ENCODE measurements around the gene WDR82. TPM values are rescaled to one million over a fixed set of nuclear protein-coding genes. Genes with fewer than 3 reads are reported as not detected.
"Not testable (repeated sequence)": the region's sequence is repeated elsewhere in the genome, so short reads cannot be mapped to it uniquely, and the experiment has no call there.

WDR82 gene
- total and polyA plus RNA-seq, 4 experiments from 2014 or later, result 62.3 to 150 (median 146) TPM

DNA sequence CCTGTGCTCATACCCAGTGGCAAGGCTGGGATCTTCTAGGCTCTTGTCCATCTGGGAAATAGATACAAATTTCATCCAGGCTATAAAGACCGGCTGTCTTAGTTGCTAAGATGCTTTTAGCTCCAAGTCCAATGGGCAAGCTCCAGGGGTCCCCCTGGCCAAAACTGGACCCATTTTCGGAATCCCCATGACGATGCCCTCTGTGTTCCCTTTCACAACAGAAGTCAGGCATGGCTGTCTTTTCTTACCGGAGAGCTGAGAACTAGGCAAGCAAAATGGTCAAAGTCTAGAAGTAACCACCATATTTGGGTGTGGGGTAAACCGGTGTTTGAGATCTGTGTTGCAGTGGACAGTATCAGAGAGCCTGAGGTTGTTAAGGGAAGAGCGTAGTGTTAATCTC is 10.2 kb upstream of the WDR82 start:
- Histone ChIP-seq H3K9me3 (ENCODE audit: control insufficient read depth in 1 of 2, low read length in 2 of 2) (no peaks in the 10 kb centered on the region), H3K27ac (ENCODE audit: low read depth, low read length) (peak overlapping the region; percentile 96), H3K4me3 (ENCODE audit: low read length in 2 of 2) (peak overlapping the region in 1 of 2 donors; percentile 95), H3K4me1 (ENCODE audit: insufficient read depth, low read length) (peaks cover 39% of the 10 kb centered on the region), H3K36me3 (ENCODE audit: insufficient read depth, low read length) (peaks cover 19% of the 10 kb centered on the region), H3K27me3 (ENCODE audit: insufficient read depth, low read length) (no peaks in the 10 kb centered on the region)
- Mint-ChIP-seq H3K9me3 (no peaks in the 10 kb centered on the region), H3K36me3 (peaks cover 16 to 37% of the 10 kb centered on the region in 2 donors), H3K4me3 (peak overlapping the region; percentile 99 to 100 (median 99)), H3K4me1 (peaks cover 19 to 48% (median 28%) of the 10 kb centered on the region in 4 donors), H3K27ac (peak overlapping the region; percentile 82 to 100 (median 100)), H3K27me3 (no peaks in the 10 kb centered on the region)
- intact Hi-C loops (cut with micrococcal nuclease), result loop anchor here (1.0 kb wide), 2 partner anchors 10 to 159 kb away; partner anchors contain the start of gene WDR82
- ChIA-PET CTCF (ENCODE audit: partially characterized antibody) (interaction anchor here (1.3 to 32.2 kb wide), 7 partner anchors 11 to 68 kb away, joined by 3 to 684 read pairs (median 17); partner anchors contain the start of genes PPM1M, TWF2 and WDR82), POLR2A (ENCODE audit: partially characterized antibody) (interaction anchor here (1.0 to 37.2 kb wide), 13 partner anchors 8 to 293 kb away, joined by 3 to 1950 read pairs (median 10); partner anchors contain the start of genes DUSP7, PPM1M, RPL29 and TWF2)
- no peak for DNase-seq

DNA sequence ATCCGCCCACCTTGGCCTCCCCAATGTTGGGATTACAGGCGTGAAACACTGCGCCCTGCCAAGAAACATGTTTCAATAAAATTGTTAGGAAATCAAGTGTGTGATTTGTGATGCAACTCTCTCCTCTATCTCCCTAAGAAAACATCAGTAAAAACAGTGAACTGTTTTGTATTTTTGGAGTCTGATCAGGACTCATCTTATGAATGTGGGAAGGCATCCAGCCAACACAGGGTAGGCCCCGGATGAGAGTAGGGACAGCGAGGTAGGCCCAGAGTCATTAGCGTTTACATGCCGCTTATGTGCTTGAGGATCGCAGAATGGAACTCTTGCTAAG is 8.3 kb upstream of the WDR82 start:
- H3K27me3 ChIP-seq (ENCODE audit: insufficient read depth, low read length), result no peaks in the 10 kb centered on the region
- peak overlapping the region; percentile 100 for H3K27ac Mint-ChIP-seq
- POLR2A ChIA-PET (ENCODE audit: partially characterized antibody), result interaction anchor here (0.9 to 37.2 kb wide), 10 partner anchors 9 to 230 kb away, joined by 3 to 1950 read pairs (median 10); partner anchors contain the start of genes DUSP7, PPM1M, TWF2 and WDR82
- peak overlapping the region; percentile 99 to 100 (median 99) for H3K4me3 Mint-ChIP-seq
- no peaks in the 10 kb centered on the region for H3K9me3 Mint-ChIP-seq
- peaks cover 30 to 66% (median 42%) of the 10 kb centered on the region in 4 donors for H3K4me1 Mint-ChIP-seq
- no peaks in the 10 kb centered on the region for H3K27me3 Mint-ChIP-seq
- peak overlapping the region; percentile 83 to 95 for H3K4me3 ChIP-seq (ENCODE audit: low read length in 2 of 2)
- H3K9me3 ChIP-seq (ENCODE audit: control insufficient read depth in 1 of 2, low read length in 2 of 2), result no peaks in the 10 kb centered on the region
- H3K36me3 Mint-ChIP-seq, result peaks cover 10 to 26% of the 10 kb centered on the region in 2 donors
- peaks cover 58% of the 10 kb centered on the region for H3K4me1 ChIP-seq (ENCODE audit: insufficient read depth, low read length)
- H3K36me3 ChIP-seq (ENCODE audit: insufficient read depth, low read length), result peaks cover 12% of the 10 kb centered on the region
- DNase-seq, result no peak
- intact Hi-C loops (cut with micrococcal nuclease), result no loop called here
- H3K27ac ChIP-seq (ENCODE audit: low read depth, low read length), result peak overlapping the region; percentile 96
- CTCF ChIA-PET (ENCODE audit: partially characterized antibody), result interaction anchor here (1.8 to 32.2 kb wide), 4 partner anchors 9 to 66 kb away, joined by 5 to 684 read pairs (median 20); partner anchors contain the start of genes PPM1M, TWF2 and WDR82

DNA sequence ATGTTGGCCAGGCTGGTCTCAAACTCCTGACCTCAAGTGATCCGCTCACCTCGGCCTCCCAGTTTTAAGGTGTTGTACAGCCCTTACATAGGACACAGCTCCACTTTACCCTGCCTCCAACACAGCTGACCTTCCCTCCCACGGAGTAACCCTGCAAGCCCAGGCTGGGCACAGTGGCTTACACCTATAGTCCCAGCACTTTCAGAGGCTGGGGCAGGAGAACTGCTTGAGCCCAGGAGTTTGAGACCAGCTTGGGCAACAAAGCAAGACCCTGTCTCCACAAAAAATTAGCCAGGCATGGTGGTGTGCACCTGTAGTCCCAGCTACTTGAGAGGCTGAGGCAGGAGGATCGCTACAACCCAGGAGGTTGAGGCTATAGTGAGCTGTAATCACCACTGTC is 5.6 kb upstream of the WDR82 start:
- intact Hi-C loops (cut with micrococcal nuclease); H3K36me3 ChIP-seq (ENCODE audit: insufficient read depth, low read length); H3K9me3 ChIP-seq (ENCODE audit: control insufficient read depth in 1 of 2, low read length in 2 of 2); H3K4me3 Mint-ChIP-seq; H3K27me3 Mint-ChIP-seq; H3K27me3 ChIP-seq (ENCODE audit: insufficient read depth, low read length); H3K4me3 ChIP-seq (ENCODE audit: low read length in 2 of 2); DNase-seq; H3K27ac ChIP-seq (ENCODE audit: low read depth, low read length); H3K9me3 Mint-ChIP-seq: not testable (repeated sequence)
- POLR2A ChIA-PET (ENCODE audit: partially characterized antibody), result interaction anchor here (1.5 to 37.2 kb wide), 4 partner anchors 10 to 63 kb away, joined by 5 to 1950 read pairs (median 110); partner anchors contain the start of genes PPM1M, TLR9 and TWF2
- CTCF ChIA-PET (ENCODE audit: partially characterized antibody), result interaction anchor here (1.2 to 32.2 kb wide), 3 partner anchors 42 to 64 kb away, joined by 5 to 684 read pairs (median 10); partner anchors contain the start of genes PPM1M and TWF2
- H3K4me1 Mint-ChIP-seq, result peaks cover 38 to 77% (median 50%) of the 10 kb centered on the region in 4 donors
- H3K4me1 ChIP-seq (ENCODE audit: insufficient read depth, low read length), result peaks cover 66% of the 10 kb centered on the region
- peaks cover 3 to 21% of the 10 kb centered on the region in 2 donors for H3K36me3 Mint-ChIP-seq
- peak overlapping the region in 5 of 7 donors; percentile 57 to 96 (median 77) for H3K27ac Mint-ChIP-seq

DNA sequence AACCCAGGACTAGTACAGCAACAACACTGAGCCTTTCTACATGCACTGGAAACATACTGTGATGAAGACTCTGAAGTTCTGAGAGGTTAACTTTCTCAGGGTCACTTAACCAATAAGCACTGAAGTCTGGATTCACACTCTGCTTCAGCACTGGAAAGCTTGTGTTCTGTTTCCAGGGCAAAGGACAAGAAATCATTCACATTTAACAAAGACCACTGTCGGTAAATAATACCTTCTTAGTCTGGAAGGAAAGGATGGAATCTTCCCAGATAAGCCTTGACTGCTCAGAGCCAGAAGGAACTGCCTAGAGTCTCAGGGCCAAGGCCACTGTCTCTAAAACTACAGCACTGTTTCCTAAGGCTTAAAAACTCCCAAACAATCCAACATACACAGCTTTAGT is 4.9 kb upstream of the WDR82 start:
- DNase-seq, result no peak
- peak overlapping the region; percentile 23 for H3K27ac ChIP-seq (ENCODE audit: low read depth, low read length)
- no peaks in the 10 kb centered on the region for H3K27me3 Mint-ChIP-seq
- ChIA-PET CTCF (ENCODE audit: partially characterized antibody) (interaction anchor here (1.2 to 32.2 kb wide), 3 partner anchors 42 to 63 kb away, joined by 5 to 684 read pairs (median 10); partner anchors contain the start of genes PPM1M and TWF2), POLR2A (ENCODE audit: partially characterized antibody) (interaction anchor here (1.5 to 37.2 kb wide), 5 partner anchors 9 to 62 kb away, joined by 5 to 1950 read pairs (median 63); partner anchors contain the start of genes PPM1M, TLR9 and TWF2)
- peak overlapping the region; percentile 50 to 96 (median 74) for H3K27ac Mint-ChIP-seq
- no peaks in the 10 kb centered on the region for H3K27me3 ChIP-seq (ENCODE audit: insufficient read depth, low read length)
- H3K4me1 Mint-ChIP-seq, result peaks cover 34 to 77% (median 44%) of the 10 kb centered on the region in 4 donors
- no peaks in the 10 kb centered on the region for H3K36me3 ChIP-seq (ENCODE audit: insufficient read depth, low read length)
- H3K9me3 ChIP-seq (ENCODE audit: control insufficient read depth in 1 of 2, low read length in 2 of 2), result no peaks in the 10 kb centered on the region
- H3K4me3 ChIP-seq (ENCODE audit: low read length in 2 of 2), result no peak overlapping the region
- peaks cover 61% of the 10 kb centered on the region for H3K4me1 ChIP-seq (ENCODE audit: insufficient read depth, low read length)
- intact Hi-C loops (cut with micrococcal nuclease), result no loop called here
- H3K36me3 Mint-ChIP-seq, result peaks cover 6 to 21% of the 10 kb centered on the region in 2 donors
- H3K4me3 Mint-ChIP-seq, result peak overlapping the region in 4 of 8 donors; percentile 27 to 57 (median 42)
- no peaks in the 10 kb centered on the region for H3K9me3 Mint-ChIP-seq

DNA sequence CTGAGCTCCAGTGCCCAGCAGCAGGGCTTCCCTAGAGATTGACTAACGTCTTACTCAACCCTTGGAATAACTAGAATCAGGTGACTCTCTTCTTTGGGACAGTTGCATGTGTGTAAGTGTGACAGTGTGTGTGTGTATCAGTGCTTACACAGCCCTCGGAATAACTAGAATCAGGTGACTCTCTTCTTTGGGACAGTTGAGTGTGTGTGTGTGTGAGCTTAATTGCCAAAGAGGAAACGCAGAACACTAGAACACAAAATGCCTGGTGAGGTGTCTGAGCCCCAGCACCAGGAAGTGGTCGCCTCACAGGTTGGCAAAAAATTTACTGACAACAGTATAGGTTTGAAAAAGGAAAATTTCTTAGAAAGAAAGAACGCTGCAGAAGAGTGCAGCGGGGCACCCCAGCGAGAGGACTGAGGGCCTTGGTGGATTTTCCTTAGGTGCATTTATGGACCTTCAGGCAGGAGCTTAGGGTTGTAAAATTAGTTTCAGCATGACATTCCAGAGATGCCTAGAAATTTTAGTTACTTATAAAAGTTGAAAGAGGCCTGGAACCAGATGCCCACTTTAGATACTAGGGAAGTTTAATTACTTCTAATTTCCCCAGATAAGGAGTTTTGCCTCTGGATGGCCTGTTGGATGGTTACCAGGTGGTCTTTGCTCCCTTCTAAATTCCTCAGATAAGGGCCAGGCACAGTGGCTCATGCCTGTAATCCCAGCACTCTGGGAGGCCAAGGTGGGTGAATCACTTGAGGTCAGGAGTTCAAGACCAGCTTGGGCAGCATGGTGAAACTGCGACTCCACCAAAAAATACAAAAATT is 3.7 kb upstream of the WDR82 start:
- ChIA-PET CTCF (ENCODE audit: partially characterized antibody) (interaction anchor here (1.2 to 32.2 kb wide), 6 partner anchors 11 to 62 kb away, joined by 3 to 684 read pairs (median 7); partner anchors contain the start of genes PPM1M and TWF2), POLR2A (ENCODE audit: partially characterized antibody) (interaction anchor here (0.6 to 37.2 kb wide), 12 partner anchors 8 to 225 kb away, joined by 3 to 1950 read pairs (median 4); partner anchors contain the start of genes POC1A, PPM1M, TLR9 and TWF2)
- Histone ChIP-seq H3K9me3 (ENCODE audit: control insufficient read depth in 1 of 2, low read length in 2 of 2) (no peaks in the 10 kb centered on the region), H3K4me1 (ENCODE audit: insufficient read depth, low read length) (peaks cover 58% of the 10 kb centered on the region), H3K27ac (ENCODE audit: low read depth, low read length) (peak overlapping the region; percentile 51), H3K36me3 (ENCODE audit: insufficient read depth, low read length) (no peaks in the 10 kb centered on the region), H3K4me3 (ENCODE audit: low read length in 2 of 2) (peak overlapping the region in 1 of 2 donors; percentile 28), H3K27me3 (ENCODE audit: insufficient read depth, low read length) (no peaks in the 10 kb centered on the region)
- peak overlapping the region; percentile 17 to 80 (median 74) for H3K4me3 Mint-ChIP-seq
- H3K4me1 Mint-ChIP-seq, result peaks cover 33 to 73% (median 44%) of the 10 kb centered on the region in 4 donors
- intact Hi-C loops (cut with micrococcal nuclease), result loop anchor here (1.0 kb wide), 1 partner anchor 225 kb away; no protein-coding TSS in a partner anchor
- H3K9me3 Mint-ChIP-seq, result peaks cover 0 to 3% (median 0%) of the 10 kb centered on the region in 8 donors
- H3K36me3 Mint-ChIP-seq, result peaks cover 10 to 18% of the 10 kb centered on the region in 2 donors
- peaks cover 0 to 3% of the 10 kb centered on the region in 2 donors for H3K27me3 Mint-ChIP-seq
- DNase-seq, result peak; percentile 55 to 78 (median 61)
- peak overlapping the region; percentile 92 to 97 (median 95) for H3K27ac Mint-ChIP-seq

DNA sequence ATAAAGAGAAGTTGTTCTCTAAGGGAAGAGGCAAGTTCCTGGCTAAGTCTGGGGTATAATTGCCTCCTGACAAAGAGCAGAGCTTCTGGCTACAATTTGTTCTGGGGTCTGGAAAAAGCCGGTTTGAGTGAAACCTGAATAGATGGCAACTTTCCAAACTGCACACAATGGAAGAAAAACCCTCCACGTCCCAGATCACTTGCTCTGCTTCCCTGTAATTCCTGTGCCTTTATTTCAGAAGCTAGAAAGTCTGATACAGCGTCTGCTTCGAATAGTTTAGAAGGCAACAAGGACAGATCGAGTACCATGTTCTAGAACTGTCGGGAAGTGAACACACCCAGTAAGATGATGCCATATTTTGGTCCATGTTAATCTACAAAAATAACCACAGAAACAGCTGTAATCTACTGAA is 1.6 kb upstream of the WDR82 start:
- Histone ChIP-seq H3K9me3 (ENCODE audit: control insufficient read depth in 1 of 2, low read length in 2 of 2) (no peaks in the 10 kb centered on the region), H3K36me3 (ENCODE audit: insufficient read depth, low read length) (no peaks in the 10 kb centered on the region), H3K4me1 (ENCODE audit: insufficient read depth, low read length) (peaks cover 68% of the 10 kb centered on the region), H3K4me3 (ENCODE audit: low read length in 2 of 2) (no peak overlapping the region), H3K27ac (ENCODE audit: low read depth, low read length) (peak overlapping the region; percentile 87), H3K27me3 (ENCODE audit: insufficient read depth, low read length) (no peaks in the 10 kb centered on the region)
- H3K27me3 Mint-ChIP-seq, result peaks cover 0 to 3% of the 10 kb centered on the region in 2 donors
- intact Hi-C loops (cut with micrococcal nuclease), result no loop called here
- peaks cover 0 to 3% (median 0%) of the 10 kb centered on the region in 8 donors for H3K9me3 Mint-ChIP-seq
- ChIA-PET POLR2A (ENCODE audit: partially characterized antibody) (interaction anchor here (1.0 to 37.2 kb wide), 9 partner anchors 8 to 305 kb away, joined by 3 to 1950 read pairs (median 29); partner anchors contain the start of genes ABHD14A, DUSP7, GLYCTK and PPM1M), CTCF (ENCODE audit: partially characterized antibody) (interaction anchor here (2.3 to 32.2 kb wide), 5 partner anchors 9 to 63 kb away, joined by 8 to 684 read pairs (median 16); partner anchors contain the start of genes PPM1M and TWF2)
- DNase-seq, result no peak
- H3K4me3 Mint-ChIP-seq, result peak overlapping the region; percentile 92 to 99 (median 97)
- H3K4me1 Mint-ChIP-seq, result peaks cover 32 to 80% (median 47%) of the 10 kb centered on the region in 4 donors
- peaks cover 17 to 28% of the 10 kb centered on the region in 2 donors for H3K36me3 Mint-ChIP-seq
- peak overlapping the region; percentile 96 to 100 (median 100) for H3K27ac Mint-ChIP-seq
